AG04450 (cell line): ENCODE data around the gene CNGB1. TPM values are rescaled to one million over a fixed set of nuclear protein-coding genes. Genes with fewer than 3 reads are reported as not detected.
A peak's percentile ranks its signal among the peaks of the same experiment; 100 is the strongest.

Experiments used
- CTCF ChIA-PET: fragments of 300-600, 350-600 bp; formaldehyde crosslinking; extraction: SDS; loops from one replicate; lab custom pipeline; 2022; ENCODE audit warnings: antibody characterized with exemption, inconsistent platforms; lab: Charles Lee
- POLR2A ChIA-PET: fragments of 350-600 bp; formaldehyde crosslinking; extraction: SDS; loops from one replicate; lab custom pipeline; 2021; ENCODE audit warnings: antibody characterized with exemption, inconsistent platforms; lab: Yijun Ruan, JAX
- DNase-seq: peaks from one replicate; pipeline ENCODE4 v3.0.0-alpha.2; 2011; ENCODE audit warnings: low read depth, low spot score
- H3K27ac ChIP-seq: one replicate; pipeline ENCODE4 v1.5.1; 2012; ENCODE audit warnings: low read depth, low read length, control low read depth
- H3K27me3 ChIP-seq: one replicate; pipeline ENCODE4 v1.6.0; 2012; ENCODE audit warnings: low read length; ENCODE audit not compliant: control insufficient read depth, insufficient read depth
- H3K4me3 ChIP-seq: 2 replicates; pipeline ENCODE4 v1.5.1; 2011; ENCODE audit warnings: mild to moderate bottlenecking, low read depth, low read length, control low read depth
- H3K9me3 ChIP-seq: 2 replicates; pipeline ENCODE4 v1.5.1; 2012; ENCODE audit warnings: low read length; ENCODE audit not compliant: control insufficient read depth, insufficient read depth
- CTCF ChIP-seq: IDR thresholded peaks from 2 replicates; pipeline ENCODE4 v1.5.1; 2011; ENCODE audit warnings: low read depth, low read length, control low read depth, inconsistent platforms
- polyA plus RNA-seq: library from polyadenylated mRNA; depleted of rRNA; stranded (reverse); fragments of >200 nt; gene quantifications from 2 replicates; pipeline ENCODE4 v1.2.3, GENCODE V29; 2011

Gene CNGB1
- polyA plus RNA-seq, 1 experiment, result not detected

DNA sequence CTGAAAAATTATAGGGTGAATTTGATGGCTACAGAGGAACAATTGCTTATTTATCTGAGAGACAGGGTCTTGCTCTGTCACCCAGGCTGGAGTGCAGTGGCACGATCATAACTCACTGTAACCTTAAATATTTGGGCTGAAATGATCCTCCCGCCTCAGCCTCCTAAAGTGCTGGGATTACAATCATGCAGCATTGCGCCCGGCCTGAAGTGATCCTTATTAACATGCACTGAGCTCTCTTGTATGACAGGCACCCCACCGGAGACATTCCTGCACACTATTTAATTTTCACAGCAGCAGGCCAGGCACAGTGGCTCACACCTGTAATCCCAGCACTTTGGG, 77.7 kb downstream of the CNGB1 start:
- Histone ChIP-seq H3K27ac (peak overlapping the region; percentile 71), H3K4me3 (no peak overlapping the region), H3K27me3 (no peaks in the 10 kb centered on the region), H3K9me3 (no peaks in the 10 kb centered on the region; the same call in 1 of the 2 replicates)
- ChIA-PET POLR2A (interaction anchor here (0.5 kb wide), 1 partner anchor 284 kb away, joined by 3 read pairs; no protein-coding TSS in a partner anchor), CTCF (no interaction called here)
- TF ChIP-seq CTCF, result no peak
- DNase-seq, result no peak

DNA sequence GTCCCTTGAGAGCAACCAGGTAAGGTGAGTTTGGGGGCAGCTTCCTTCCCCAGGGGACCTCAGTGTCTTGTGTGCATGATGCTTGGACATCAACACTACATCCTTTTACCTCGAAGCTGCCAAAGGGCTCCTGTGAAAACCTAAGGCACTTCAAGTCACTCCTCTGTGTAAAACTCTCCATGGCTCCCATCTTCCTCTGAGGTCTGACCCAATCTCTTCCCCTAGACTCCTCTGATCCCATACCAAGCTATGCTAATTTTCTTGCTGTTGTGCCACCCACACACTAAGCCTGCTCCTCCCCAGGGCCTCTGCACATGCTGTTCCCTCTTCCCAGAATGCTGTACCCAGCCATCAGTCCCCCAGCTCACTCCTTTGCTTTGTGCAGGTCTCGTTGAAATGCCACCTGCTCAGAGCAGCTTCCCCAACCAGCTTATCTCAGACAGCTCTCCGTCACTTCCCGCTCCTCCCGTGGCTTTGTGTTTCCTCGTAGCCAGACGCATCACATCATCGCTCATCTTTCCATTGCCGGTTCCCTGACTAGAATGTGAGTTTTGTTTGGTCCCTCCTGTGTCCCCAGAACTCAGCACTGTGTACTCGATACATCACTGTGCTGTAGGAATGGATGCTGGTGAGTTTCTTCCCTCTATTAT, 78.4 kb downstream of the CNGB1 start:
- CTCF ChIA-PET, result no interaction called here
- POLR2A ChIA-PET, result interaction anchor here (0.5 kb wide), 1 partner anchor 283 kb away, joined by 3 read pairs; no protein-coding TSS in a partner anchor

GRCh38 chr16:57892041-57892440, 78.9 kb downstream of the CNGB1 start:
- DNase-seq, result no peak
- ChIA-PET CTCF (interaction anchor here (0.7 kb wide), 1 partner anchor 304 kb away, joined by 4 read pairs; no protein-coding TSS in a partner anchor), POLR2A (no interaction called here)
- Histone ChIP-seq H3K4me3 (no peak overlapping the region), H3K9me3 (no peaks in the 10 kb centered on the region; the same call in none of the 2 replicates), H3K27me3 (peaks cover 7% of the 10 kb centered on the region), H3K27ac (no peak overlapping the region)
- TF ChIP-seq CTCF, result no peak

More for the DNA sequence above, 78.4 kb downstream of the CNGB1 start:
- no peak for TF ChIP-seq CTCF
- Histone ChIP-seq H3K9me3 (no peaks in the 10 kb centered on the region; the same call in none of the 2 replicates), H3K4me3 (no peak overlapping the region), H3K27ac (no peak overlapping the region), H3K27me3 (peaks cover 2% of the 10 kb centered on the region)
- DNase-seq, result no peak

- TF ChIP-seq CTCF, result no peak
- DNase-seq, result no peak
- Histone ChIP-seq H3K4me3 (no peak overlapping the region), H3K27ac (no peak overlapping the region), H3K27me3 (peaks cover 16% of the 10 kb centered on the region), H3K9me3 (no peaks in the 10 kb centered on the region; the same call in none of the 2 replicates)
- ChIA-PET CTCF (interaction anchor here (0.6 to 2.3 kb wide), 4 partner anchors 8 to 47 kb away, joined by 3 to 10 read pairs (median 5); no protein-coding TSS in a partner anchor), POLR2A (interaction anchor here (0.6 kb wide), 1 partner anchor 84 kb away, joined by 4 read pairs; no protein-coding TSS in a partner anchor)
Observed at GRCh38 chr16:57890752-57891111, 80.2 kb downstream of the CNGB1 start.
